NCI-H2227 (cell line): Measurements from ENCODE around the gene HHIPL1.

ENCODE experiments used
- DNase-seq: peaks from one replicate; lab custom pipeline; 2025; ENCODE audit not compliant: unreplicated experiment; lab: John Stamatoyannopoulos, UW

The HHIPL1 gene

DNA sequence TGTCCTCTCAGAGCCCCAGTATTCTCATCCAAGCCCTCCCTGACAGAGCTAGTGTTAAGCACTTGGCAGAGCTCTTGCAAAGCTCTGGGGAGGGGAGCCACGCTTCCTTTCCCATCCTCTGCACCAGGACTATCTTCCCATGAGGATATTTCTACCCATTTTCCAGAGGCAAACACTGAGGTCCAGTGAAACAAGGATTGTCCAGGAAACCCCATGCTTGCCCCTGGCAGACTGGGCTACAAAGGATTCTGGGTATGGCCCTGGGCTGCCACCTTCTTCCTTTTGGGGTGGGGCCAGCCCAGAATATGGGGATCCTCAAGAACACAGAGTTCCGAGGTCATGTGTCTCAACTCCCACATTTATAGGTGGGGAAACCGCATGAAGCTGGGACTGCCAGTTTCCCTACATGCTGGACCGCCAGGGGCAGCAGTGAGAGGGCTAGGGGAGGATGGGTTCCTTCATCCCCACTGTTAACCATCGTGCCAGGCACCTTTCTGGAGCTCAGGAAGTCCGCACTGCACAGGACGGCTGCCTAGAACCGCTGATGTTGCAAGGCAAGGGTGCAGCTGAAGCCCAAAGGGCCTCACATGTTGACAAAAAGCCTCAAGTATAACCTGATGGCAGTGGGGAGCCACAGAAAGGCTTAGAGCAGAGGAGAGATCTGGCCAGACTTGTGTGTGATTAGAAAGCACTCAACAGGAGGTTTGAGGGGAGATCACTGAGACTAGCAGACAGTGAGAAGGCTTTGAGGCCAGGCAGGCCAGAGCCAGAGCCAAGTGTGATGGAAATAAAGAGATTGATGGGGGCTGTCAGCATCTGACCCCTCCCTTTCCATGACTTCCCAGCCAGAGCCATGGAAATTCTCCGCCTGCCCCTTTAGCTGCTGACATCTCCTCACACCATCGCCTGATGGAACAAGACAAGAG lies 35.4 kb upstream of the HHIPL1 start:
- DNase-seq: no peak

DNA sequence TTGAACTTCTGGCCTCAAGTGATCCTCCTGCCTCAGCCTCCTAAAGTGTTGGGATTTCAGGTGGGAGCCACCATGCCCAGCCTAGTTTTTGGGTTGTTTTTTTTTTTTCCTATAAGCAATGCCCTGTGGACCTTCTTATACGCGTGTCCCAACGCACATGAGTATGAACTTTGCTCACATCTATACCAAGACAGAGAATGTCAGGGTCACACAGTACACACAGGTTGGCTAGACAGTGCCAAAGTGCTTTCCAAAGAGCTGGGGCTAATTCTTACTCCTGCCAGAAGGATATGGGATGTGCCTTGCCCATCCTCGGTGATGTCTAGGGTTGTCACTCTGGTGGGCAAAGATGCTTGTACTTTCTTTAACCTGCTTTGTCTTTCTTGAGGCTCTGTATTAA lies 33.3 kb upstream of the HHIPL1 start:
- no peak for DNase-seq

DNA sequence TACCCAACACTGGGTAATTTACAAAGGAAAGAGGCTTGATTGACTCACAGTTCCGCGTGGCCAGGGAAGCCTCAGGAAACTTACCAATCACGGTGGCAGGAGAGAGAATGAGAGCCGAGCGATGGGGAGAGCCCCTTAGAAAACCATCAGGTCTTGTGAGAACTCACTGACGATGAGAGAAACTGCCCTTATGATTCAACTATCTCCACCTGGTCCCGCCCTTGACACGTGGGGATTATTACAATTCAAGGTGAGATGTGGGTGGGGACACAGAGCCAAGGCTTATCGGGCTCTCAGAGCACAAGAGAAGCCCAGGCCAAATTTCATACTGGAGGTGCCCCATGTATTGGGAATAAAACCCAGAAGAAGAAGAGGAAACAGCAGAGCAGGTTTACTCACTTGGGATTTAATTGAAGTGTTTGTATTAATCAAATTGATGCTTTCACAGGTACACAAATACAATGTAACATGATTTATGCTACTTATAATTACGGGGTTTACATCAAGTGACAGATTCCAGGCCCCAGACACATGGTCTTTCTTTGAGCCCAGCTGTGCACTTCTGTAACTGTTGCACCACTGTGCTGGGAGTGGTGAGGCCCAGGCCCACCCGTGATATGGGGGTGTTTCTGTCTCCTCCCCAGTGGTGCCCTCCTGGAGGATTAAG lies 32.7 kb upstream of the HHIPL1 start:
- DNase-seq: peak; percentile 56

DNA sequence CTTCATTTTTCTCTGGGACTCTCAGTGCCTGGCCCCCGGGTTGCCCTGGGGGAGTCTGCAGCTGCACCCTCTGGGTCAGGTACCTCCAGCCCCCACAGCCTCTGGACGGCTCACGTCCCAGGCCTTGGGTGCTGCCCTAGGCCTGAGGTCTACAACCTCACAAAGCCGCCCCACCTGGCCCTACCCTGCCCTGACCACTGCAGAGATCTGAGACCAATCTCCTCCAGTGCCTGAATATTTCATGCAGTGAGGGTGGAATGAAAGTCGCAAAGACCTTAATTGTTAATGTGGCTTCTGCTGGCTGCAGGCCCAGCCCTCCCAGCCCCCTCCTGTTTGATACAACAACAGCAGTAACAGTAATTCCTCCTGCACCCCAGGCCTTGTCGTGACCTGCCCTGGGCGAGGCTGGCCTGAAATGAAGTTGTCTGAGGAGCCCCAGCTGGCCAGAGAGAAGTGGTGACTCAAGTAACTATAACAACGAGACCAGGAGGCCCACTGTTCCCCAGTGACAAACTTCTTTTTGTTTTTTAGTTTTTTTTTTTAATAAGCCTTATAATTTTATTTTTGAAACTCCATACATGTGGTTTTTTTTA lies 32.1 kb upstream of the HHIPL1 start:
- no peak for DNase-seq

DNA sequence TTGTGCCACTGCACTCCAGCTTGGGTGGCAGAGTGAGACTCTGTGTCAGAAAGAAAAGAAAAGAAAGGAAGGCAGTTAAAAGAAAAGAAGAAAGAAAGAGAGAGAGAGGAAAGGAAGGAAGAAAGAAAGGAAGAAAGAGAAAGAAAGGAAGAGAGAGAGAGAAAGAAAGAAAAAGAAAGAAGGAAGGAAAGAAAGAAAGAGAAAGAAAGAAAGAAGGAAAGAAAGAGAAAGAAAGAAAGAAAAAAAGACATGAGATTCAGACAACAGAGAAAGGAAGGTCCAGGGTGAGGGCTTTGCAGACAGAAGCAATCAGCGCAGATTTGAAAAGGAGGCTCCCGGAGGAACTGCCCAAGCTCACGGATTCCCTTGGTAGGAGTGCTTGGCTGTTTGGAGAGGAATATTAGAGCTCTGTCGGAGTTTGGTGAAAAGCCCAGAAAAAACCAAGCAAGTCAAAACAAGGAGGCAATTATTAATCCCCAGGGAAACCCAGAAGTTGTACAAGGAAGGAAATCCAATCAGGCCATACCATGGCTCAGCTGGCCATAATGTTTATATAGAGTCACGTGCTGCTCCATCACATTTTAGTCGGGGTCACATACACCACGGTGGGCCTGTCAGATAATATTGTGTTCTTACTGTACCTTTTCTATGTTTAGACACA lies 29.3 kb upstream of the HHIPL1 start:
- DNase-seq: no peak

DNA sequence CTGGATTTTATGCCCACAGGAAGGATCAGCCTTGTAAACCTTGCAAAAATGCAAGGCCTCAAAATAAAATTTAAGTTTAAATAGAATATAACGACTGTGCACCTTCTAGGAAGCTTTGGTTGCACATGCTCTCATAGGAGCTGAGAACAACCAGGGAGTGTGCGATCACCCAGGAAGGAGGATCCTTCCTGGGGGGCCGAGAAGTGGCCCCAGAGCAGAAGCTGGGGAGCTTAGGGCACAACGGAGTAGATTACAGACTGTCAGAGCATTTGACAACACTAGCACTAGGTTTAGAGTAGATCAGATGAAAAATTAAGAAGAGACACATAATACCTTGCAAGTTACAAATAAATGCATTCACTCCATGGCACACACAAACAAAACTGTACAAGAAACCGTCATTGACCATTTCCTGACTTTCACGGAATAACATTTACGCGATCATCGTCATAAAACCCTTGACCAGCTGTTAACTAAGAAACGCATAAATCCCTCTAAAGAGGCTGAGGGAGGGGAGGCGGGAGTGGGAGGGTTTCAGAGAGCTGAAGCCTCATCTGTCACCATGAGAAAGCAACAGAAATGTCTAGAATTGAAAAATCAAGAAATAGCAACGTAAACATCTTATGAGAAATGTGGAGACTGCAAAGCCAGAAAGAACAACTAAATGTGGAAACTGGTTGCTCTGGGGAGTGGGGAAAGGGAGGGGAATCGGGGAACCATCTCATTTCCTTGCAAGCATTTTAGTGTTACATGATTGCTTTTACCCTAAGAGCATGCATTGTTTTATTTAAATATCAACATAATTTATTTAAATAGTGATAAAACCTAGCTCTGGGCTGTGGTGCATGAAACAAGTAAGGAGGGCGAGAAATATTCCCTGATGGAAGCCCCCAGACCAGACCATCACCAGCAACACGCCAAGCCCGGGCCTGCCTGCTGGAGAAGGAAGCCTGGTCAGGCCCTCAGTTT lies 27.8 kb upstream of the HHIPL1 start:
- DNase-seq: no peak

DNA sequence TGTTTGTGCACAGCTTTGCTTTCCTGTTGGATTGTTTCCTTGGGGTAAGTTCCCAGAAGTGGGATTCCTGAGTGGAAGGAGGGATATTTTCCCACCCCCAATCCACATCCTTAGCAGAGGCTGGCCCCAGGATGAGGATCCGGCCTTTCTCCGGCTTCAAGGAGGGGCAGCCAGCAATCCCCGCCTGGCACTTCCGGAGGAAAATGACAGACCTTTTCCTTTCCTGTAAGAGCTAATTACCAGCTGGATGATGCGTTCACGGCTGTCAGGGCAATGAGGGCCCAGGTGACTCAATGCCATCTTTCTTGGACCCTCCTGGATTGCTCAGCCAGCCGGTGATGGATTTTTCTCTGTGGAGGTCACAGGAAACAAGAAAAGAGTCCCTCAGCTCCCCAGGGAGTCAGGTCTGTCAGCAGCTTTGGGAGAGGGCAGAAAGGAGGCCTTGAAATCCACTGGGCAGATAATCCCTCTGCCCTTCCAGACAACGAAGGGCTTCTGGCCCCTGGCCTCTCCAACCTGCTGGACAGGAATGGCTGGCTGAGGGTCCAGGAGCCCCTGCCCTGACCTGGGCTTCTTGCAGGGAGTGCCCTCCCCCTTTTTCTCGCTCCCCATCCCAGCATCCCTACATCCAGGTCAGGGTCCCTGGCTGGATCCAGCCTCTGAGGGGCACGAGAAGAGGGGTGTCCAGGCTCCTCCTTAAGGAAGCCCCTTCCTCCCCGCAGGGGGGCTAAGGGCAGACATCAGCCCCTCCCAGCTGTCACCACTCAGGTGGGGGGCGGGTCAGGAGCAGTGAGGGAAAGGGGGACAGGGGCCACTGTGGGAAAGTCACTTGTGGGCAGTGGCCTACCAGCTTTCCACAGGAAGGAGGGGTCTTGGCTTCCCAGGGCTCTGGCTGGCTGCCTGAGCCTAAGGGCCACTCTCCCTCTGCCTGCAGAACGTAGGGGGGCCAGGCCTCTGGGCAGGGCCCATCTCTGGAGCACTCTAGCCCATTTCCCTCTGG lies 24.8 kb upstream of the HHIPL1 start:
- DNase-seq: peak; percentile 64

DNA sequence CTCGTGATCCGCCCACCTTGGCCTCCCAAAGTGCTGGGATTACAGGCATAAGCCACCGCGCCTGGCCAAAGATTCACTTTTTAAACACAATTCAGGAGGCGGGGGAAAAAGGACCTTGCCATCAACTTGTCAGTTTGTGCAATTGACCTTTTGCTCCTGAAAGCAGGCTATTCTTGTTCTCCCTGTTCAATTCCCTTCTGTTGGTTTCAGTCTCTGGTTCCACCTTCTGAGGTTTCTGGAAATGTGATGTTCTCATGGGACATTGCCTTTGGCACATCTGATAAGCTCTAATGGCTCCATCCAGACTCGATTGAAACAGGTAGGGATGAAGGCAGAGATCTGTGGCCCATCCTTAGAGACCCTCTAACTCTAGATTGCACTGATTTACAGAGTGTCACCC lies 23.0 kb upstream of the HHIPL1 start:
- no peak for DNase-seq

DNA sequence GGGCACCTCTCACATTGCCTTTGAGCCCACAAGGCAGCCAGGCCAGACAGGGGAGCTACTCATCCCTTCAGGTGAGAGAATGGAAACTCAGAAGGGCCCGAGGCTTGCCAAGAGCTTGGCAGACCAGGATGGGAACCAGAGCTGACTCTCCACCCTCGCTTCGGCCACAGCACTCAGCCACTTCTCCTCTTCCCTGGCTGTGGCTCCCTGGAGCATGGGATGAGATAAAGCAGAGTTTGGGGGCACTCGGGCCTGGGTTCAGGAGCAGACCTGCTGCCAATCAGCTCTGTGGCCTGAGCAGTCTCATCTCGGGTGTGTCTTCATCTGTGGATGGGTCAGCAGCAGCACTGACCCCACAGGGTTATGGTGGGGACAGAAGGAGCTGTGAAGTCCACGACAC lies 20.9 kb upstream of the HHIPL1 start:
- no peak for DNase-seq

DNA sequence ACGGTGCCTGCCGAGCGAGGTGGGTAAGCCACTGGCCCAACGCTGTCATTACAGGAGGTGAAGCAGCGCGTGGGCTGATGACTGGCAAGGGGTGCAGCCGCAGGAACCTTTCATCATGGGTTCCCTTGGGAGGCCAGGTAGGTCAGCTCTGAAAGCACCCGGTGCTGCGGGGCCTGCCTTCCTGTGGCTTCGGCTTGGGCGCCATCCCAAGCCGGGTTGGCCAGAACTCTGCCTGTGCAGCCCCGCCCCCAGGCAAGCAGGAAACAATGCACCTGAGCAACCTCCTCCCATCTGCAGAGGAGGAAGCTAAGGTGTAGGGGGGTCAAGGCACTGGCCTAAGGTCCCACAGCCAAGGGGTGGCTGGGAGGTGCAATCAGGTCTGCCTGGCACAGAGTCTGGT lies 20.0 kb upstream of the HHIPL1 start:
- DNase-seq: no peak

DNA sequence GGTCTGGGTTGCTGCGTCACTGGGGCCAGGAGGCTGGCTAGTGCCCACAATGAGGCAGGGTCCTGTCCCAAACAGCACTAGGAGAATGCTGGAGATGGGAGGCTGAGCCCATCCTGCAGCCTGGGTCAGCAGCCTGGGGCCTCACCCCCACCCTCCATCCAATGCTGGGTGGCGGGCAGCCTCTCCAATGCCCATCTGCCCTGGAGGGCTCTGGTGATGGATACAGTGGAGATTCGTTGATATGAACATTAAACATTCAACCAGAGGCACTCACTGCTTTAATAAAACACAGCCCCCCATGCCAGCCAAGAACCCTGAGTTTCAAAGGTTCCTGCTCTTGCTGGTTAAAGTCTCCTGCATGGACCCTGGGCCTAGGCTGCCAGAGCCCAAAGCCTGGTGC lies 19.5 kb upstream of the HHIPL1 start:
- DNase-seq: no peak

DNA sequence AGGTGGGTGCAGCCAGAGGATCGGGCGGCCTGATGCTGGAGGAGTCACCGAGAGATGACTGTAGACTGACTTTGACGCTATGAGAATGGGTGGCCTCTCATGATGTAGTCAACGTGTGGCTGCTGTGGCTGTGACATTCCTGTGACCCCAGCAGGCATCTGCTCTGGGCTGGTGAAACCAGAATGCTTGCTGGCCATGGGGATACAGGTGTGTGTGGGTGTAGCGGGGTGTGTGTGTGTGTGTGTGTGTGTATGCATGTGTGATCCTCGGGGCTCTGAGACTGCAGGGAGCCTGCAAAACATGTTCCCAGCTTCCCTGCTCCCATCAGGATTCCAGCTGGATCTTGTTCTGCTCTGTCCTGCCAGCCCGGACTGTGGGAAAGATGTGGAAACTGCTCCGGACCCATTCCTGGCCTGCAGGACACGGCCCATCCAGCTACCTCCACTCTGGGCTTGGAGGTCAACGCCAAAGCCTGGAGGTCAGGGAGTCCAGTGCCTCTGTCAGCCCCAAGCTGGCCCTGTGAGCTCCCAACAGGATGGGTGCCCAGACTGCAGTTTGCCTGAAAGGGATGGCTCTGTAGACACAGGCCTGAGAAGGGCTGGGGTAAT lies 18.8 kb upstream of the HHIPL1 start:
- no peak for DNase-seq

DNA sequence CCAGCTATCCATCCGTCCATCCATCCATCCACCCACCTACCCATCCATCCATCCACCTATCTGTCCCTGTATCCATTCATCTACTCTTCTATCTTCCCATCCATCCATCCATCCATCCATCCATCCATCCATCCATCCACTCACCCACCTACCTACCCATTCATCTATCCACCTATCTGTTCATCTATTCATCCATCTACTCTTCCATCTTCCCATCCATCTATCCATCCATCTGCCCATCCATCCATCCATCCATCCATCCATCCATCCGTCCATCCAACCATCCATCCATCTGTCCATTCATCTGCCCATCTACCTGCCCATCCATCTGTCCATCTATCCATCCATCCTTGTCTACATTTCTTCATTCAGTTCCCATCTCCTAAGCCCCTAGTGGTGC lies 17.8 kb upstream of the HHIPL1 start:
- DNase-seq: no peak

DNA sequence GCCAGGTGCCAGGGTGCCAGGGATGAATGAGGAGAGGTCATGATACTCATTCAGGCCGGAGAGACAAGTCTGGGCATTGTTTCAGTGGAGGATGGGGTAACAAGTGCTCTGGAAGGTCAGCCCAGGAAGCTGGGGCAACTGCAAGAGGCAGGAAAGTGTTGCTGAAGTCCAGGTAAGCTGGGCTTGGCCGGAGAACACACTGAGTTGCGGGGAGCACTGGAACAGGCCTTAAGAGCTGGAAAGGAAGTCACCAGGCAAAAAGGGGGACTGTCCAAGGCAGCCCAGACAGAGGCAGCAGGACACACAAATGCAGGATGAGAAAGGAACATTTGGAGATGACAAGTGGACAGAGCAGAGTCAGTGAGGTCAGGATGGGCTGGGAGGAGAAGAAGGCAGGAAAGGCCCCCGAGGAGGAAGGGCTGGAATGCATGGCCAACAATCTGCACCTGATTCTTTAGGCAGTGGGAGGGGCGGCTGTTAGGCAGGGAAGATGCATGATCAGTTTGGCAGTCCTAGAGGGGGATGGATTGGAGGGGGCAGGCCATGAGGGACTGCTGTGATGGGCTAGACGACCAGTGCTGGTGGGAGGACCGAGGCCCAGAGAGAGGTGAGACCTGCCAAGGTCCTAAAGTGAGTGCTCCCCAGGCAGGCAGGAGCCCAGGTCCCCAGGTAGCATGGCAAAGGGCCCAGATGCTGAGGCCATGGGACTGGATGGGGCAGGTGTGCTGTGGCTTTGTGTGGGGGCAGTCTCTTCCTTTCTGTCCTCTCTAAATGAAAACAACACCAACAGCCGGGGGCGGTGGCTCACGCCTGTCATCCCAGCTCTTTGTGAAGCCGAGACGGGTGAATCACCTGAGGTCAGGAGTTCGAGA lies 17.2 kb upstream of the HHIPL1 start:
- no peak for DNase-seq

DNA sequence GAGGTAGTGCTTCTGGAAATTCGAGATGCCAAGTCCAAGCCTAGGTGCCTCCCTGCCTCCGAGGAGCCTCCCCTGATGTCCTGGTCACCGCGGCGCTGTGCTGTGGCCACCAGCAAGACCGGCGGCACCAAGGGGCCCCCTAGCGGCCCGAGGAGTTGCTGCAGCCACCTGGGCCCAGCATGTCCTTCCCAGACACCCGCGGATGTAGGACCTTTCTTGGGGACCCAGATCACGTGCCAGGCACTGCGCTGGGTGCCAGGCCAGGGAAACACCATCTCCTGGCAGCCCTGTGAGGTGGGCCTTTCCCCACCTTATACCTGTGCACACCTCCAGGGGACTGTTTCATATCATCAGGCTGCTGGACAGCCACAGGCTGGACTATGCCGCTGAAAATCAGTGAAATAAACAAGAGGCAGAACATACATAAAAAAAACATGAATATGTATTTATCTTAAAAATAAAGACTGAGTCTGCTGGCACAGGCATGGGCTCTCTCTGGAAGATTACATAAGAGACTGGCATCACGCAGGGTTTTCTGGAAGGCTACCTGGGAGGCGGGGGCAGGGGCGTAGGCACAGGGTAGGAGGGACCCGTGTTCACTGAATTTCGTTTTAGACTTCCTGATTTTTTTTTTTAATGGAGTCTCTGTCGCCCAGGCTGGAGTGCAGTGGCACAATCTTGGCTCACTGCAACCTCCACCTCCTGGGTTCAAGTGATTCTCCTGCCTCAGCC lies 15.9 kb upstream of the HHIPL1 start:
- DNase-seq: peak; percentile 80

DNA sequence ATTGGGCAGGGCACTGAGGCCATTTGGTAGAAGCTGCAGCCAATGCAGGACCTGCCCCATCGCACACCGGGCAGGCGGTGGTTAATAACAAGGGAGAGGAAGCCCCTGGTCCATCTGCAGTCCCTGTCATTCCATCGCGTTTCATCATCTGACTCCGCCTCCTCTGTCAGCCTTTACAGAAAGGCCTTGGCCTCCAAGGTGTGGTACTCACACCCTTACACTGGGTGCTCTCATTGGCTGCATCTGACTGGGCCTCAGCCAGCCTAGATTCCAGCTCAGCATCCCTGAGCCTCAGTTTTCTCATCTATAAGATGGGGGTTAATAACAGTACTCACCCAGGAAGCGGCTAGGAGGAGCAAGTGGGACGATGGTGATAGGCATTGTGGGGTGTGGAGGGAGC lies 14.7 kb upstream of the HHIPL1 start:
- DNase-seq: no peak

DNA sequence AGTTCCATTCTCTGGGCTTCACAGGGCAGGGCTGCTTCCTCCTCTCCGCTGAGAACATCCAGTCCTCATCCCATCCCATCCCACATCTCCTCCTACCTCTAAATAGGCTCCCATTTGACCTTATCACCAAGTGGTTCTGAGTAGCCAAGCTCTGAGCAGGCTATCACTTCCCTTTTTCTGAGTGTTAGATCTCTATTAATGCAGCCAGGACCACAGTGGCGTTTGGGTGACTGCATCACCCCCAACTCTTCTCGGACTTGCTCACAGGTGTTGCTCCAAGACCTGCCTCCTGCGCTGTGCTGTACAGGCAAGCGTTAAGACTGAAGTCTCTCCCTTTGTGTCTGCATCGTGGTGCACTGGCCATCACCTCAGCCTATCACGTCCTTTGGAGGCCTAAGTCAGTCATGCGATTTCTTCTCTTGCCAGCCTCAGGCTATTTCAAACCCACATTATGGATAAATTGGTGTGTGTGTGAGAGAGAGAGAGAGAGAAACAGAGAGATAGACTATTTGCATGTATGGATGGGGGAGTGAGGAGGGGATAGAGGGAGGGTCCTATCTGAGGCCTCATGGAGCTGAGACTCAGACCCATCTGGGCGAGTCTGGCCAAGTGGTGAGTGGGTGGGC lies 12.4 kb upstream of the HHIPL1 start:
- DNase-seq: no peak
